Measurements from ENCODE around the gene UBE2D2.

- no peak for TF ChIP-seq POLR2A (IDR thresholded peaks at IDR 0.05)
- no peak for TF ChIP-seq CTCF (IDR thresholded peaks at IDR 0.05 in 4 of 5, conservative IDR thresholded peaks at IDR 0.05 in 1 of 5)
These were observed 74.1 kb downstream of the UBE2D2 start for GRCh38 chr5:139635191-139635590.

Measured in gastrocnemius medialis (tissue), 4 donors.